H1 (cell line): ENCODE measurements around the gene SNX32. TPM values are rescaled to one million over a fixed set of nuclear protein-coding genes. Genes with fewer than 3 reads are reported as not detected.

ENCODE experiments used
- CTCF ChIA-PET: fragments of 300-600 bp; sonication (Branson Sonifier 250); formaldehyde crosslinking; loops from one replicate; lab custom pipeline; 2021; ENCODE audit not compliant: partially characterized antibody; lab: Charles Lee
- POLR2A ChIA-PET: fragments of 300-600 bp; sonication (Branson Sonifier 250); formaldehyde crosslinking; loops from one replicate; lab custom pipeline; 2021; ENCODE audit warnings: inconsistent platforms; ENCODE audit not compliant: partially characterized antibody; lab: Charles Lee
- DNase-seq, 2 experiments: peaks; one replicate each; pipeline versions ENCODE4 v3.0.0 to v3.0.0-alpha.2; 2010 to 2022; ENCODE audit warnings: low spot score in 2 of 2, low read depth in 1 of 2, mixed read lengths in 1 of 2
- FAIRE-seq: peaks from 2 replicates; lab custom pipeline; 2011; peaks lifted over from hg19 to GRCh38; lab: Jason Lieb, UNC
- H2AFZ ChIP-seq: 2 replicates; pipeline ENCODE4 v1.8.1; 2012; ENCODE audit warnings: low read length, inconsistent platforms
- H2AK5ac ChIP-seq: 2 replicates; pipeline ENCODE4 v1.6.1; 2013; ENCODE audit warnings: low read depth, low read length
- H2BK120ac ChIP-seq: replicated peaks from 2 replicates; pipeline ENCODE3; 2013; ENCODE audit warnings: low read depth, low read length, inconsistent platforms
- H2BK12ac ChIP-seq: 2 replicates; pipeline ENCODE4 v1.6.1; 2013; ENCODE audit warnings: low read depth, low read length
- H2BK15ac ChIP-seq: 2 replicates; pipeline ENCODE4 v1.6.1; 2013; ENCODE audit warnings: low read length
- H2BK20ac ChIP-seq: 2 replicates; pipeline ENCODE4 v1.6.1; 2013; ENCODE audit warnings: low read length
- H2BK5ac ChIP-seq: 2 replicates; pipeline ENCODE4 v1.6.1; 2013; ENCODE audit warnings: low read depth, low read length
- H3K14ac ChIP-seq: 2 replicates; pipeline ENCODE4 v1.6.1; 2013; ENCODE audit warnings: inconsistent platforms; ENCODE audit not compliant: insufficient read length
- H3K18ac ChIP-seq: 2 replicates; pipeline ENCODE4 v1.6.1; 2013; ENCODE audit warnings: low read length; ENCODE audit errors: extremely low read depth
- H3K23ac ChIP-seq: 2 replicates; pipeline ENCODE4 v1.6.1; 2013; ENCODE audit warnings: inconsistent platforms; ENCODE audit not compliant: insufficient read length
- H3K23me2 ChIP-seq: 2 replicates; pipeline ENCODE4 v1.6.1; 2013; ENCODE audit warnings: low read depth, low read length
- H3K27ac ChIP-seq: 2 replicates; pipeline ENCODE4 v1.6.1; 2011; ENCODE audit warnings: low read depth, low read length, inconsistent platforms
- H3K27me3 ChIP-seq, 4 experiments: replicated peaks in 1 of 4; 1 replicate in 1 of 4; 2 replicates in 3 of 4; pipeline versions ENCODE4 v1.6.1 to v1.8.1; 2011 to 2013; ENCODE audit warnings: low read length in 3 of 4, mild to moderate bottlenecking in 3 of 4, inconsistent platforms in 2 of 4, mixed read lengths in 2 of 4, moderate library complexity in 1 of 4; ENCODE audit not compliant: control insufficient read depth in 3 of 4, insufficient read depth in 3 of 4; ENCODE audit errors: extremely low read depth in 1 of 4
- H3K36me3 ChIP-seq, 4 experiments: 2 replicates each; pipeline versions ENCODE4 v1.6.1 to v1.8.1; 2011 to 2013; ENCODE audit warnings: mild to moderate bottlenecking in 4 of 4, low read length in 3 of 4, moderate library complexity in 2 of 4, control low read depth in 1 of 4, inconsistent platforms in 1 of 4; ENCODE audit not compliant: insufficient read depth in 4 of 4, control insufficient read depth in 2 of 4
- H3K4ac ChIP-seq: replicated peaks from 2 replicates; pipeline ENCODE3; 2013; ENCODE audit warnings: low read length, low read depth, mixed read lengths, inconsistent platforms; ENCODE audit not compliant: insufficient read length
- H3K4me1 ChIP-seq, 4 experiments: replicated peaks in 1 of 4; 1 replicate in 1 of 4; 2 replicates in 3 of 4; pipeline versions ENCODE4 v1.6.1 to v1.8.1; 2011 to 2013; ENCODE audit warnings: low read length in 3 of 4, inconsistent platforms in 2 of 4, mixed read lengths in 1 of 4; ENCODE audit not compliant: insufficient read depth in 4 of 4, control insufficient read depth in 3 of 4
- H3K4me2 ChIP-seq, 2 experiments: 2 replicates each; pipeline versions ENCODE4 v1.6.1 to v1.8.1; 2011 to 2013; ENCODE audit warnings: low read depth in 2 of 2, low read length in 2 of 2, control low read depth in 1 of 2, inconsistent platforms in 1 of 2, mild to moderate bottlenecking in 1 of 2; ENCODE audit not compliant: insufficient read depth in 1 of 2
- H3K4me3 ChIP-seq, 4 experiments: fragments of 200-600, 300-600 bp in 1 of 4; sonication (generic), shearing (Covaris generic), sonication (Bioruptor Twin) in 1 of 4; 2 replicates each; pipeline versions ENCODE4 v1.5.1 to v1.8.1; 2011 to 2016; ENCODE audit warnings: low read length in 4 of 4, low read depth in 3 of 4, control low read depth in 2 of 4, inconsistent platforms in 2 of 4, mild to moderate bottlenecking in 2 of 4, mixed read lengths in 1 of 4, moderate library complexity in 1 of 4; ENCODE audit not compliant: insufficient read depth in 2 of 4; ENCODE audit errors: extremely low read depth in 1 of 4
- H3K56ac ChIP-seq: replicated peaks from 2 replicates; pipeline ENCODE3; 2013; ENCODE audit warnings: low read depth, mild to moderate bottlenecking, mixed read lengths, low read length, inconsistent platforms; ENCODE audit not compliant: insufficient read length
- H3K79me1 ChIP-seq: 2 replicates; pipeline ENCODE4 v1.6.1; 2013; ENCODE audit warnings: low read depth, low read length, control low read depth
- H3K79me2 ChIP-seq, 2 experiments: 2 replicates each; pipeline versions ENCODE4 v1.6.1 to v1.8.1; 2012 to 2013; ENCODE audit warnings: low read length in 2 of 2, mild to moderate bottlenecking in 2 of 2, inconsistent platforms in 1 of 2; ENCODE audit not compliant: insufficient read depth in 2 of 2, control insufficient read depth in 1 of 2
- H3K9ac ChIP-seq, 4 experiments: replicated peaks in 1 of 4; 1 replicate in 1 of 4; 2 replicates in 3 of 4; pipeline versions ENCODE4 v1.6.1 to v1.8.1; 2011 to 2013; ENCODE audit warnings: low read depth in 3 of 4, low read length in 3 of 4, control low read depth in 2 of 4, mild to moderate bottlenecking in 2 of 4, moderate library complexity in 2 of 4, inconsistent platforms in 1 of 4; ENCODE audit errors: extremely low read depth in 1 of 4
- H3K9me3 ChIP-seq, 2 experiments: 2 replicates each; pipeline versions ENCODE4 v1.6.1 to v1.8.1; 2012 to 2013; ENCODE audit warnings: mild to moderate bottlenecking in 2 of 2, moderate library complexity in 2 of 2, control low read depth in 1 of 2, inconsistent platforms in 1 of 2, low read depth in 1 of 2, low read length in 1 of 2, mixed read lengths in 1 of 2; ENCODE audit not compliant: insufficient read depth in 2 of 2
- H4K20me1 ChIP-seq, 2 experiments: replicated peaks in 1 of 2; 2 replicates each; pipeline versions ENCODE3 to v1.8.1; 2011 to 2013; ENCODE audit warnings: inconsistent platforms in 2 of 2, low read length in 2 of 2, mild to moderate bottlenecking in 1 of 2; ENCODE audit not compliant: insufficient read depth in 2 of 2, control insufficient read depth in 1 of 2
- H4K5ac ChIP-seq: 2 replicates; pipeline ENCODE4 v1.6.1; 2013; ENCODE audit warnings: low read length, low read depth, mixed read lengths, inconsistent platforms; ENCODE audit not compliant: insufficient read length
- H4K8ac ChIP-seq: 2 replicates; pipeline ENCODE4 v1.8.0; 2013; ENCODE audit warnings: mild to moderate bottlenecking, moderate library complexity, low read length, inconsistent platforms; ENCODE audit not compliant: insufficient read depth; ENCODE audit errors: extremely low read depth
- H4K91ac ChIP-seq: replicated peaks from 2 replicates; pipeline ENCODE3; 2013; ENCODE audit warnings: low read length, mixed read lengths, inconsistent platforms; ENCODE audit not compliant: insufficient read length
- BACH1 ChIP-seq: IDR thresholded peaks from 2 replicates; pipeline ENCODE4 v1.6.1; 2012; ENCODE audit warnings: low read length, improper control_type of control experiment
- BRCA1 ChIP-seq: IDR thresholded peaks from 2 replicates; pipeline ENCODE4 v1.6.1; 2012; ENCODE audit warnings: low read depth, low read length, improper control_type of control experiment
- EP300 ChIP-seq, 2 experiments: IDR thresholded peaks; 1 replicate in 1 of 2; 2 replicates in 1 of 2; pipeline ENCODE4 v1.6.1; 2011 to 2012; ENCODE audit warnings: low read depth in 2 of 2, low read length in 2 of 2, mild to moderate bottlenecking in 2 of 2, borderline replicate concordance in 1 of 2, inconsistent platforms in 1 of 2, moderate library complexity in 1 of 2
- EZH2 ChIP-seq: fragments of 200-600 bp; sonication (generic); IDR thresholded peaks from 2 replicates; pipeline ENCODE4 v1.7.1; 2012; ENCODE audit warnings: low read depth, mild to moderate bottlenecking, moderate library complexity, low read length, inconsistent platforms; ENCODE audit not compliant: severe bottlenecking
- JUND ChIP-seq: IDR thresholded peaks from 2 replicates; pipeline ENCODE4 v1.6.1; 2011; ENCODE audit warnings: mild to moderate bottlenecking, improper control_type of control experiment, low read length
- KDM4A ChIP-seq: IDR thresholded peaks from one replicate; pipeline ENCODE4 v1.7.1; 2012; ENCODE audit warnings: low read depth, mild to moderate bottlenecking, moderate library complexity, low read length, inconsistent platforms; ENCODE audit not compliant: severe bottlenecking
- POLR2A ChIP-seq, 2 experiments: IDR thresholded peaks; 1 replicate in 1 of 2; 2 replicates in 1 of 2; pipeline ENCODE4 v1.6.1; 2011; ENCODE audit warnings: low read depth in 2 of 2, low read length in 2 of 2, mild to moderate bottlenecking in 2 of 2; ENCODE audit errors: control extremely low read depth in 1 of 2
- RFX5 ChIP-seq: IDR thresholded peaks from 2 replicates; pipeline ENCODE4 v1.6.1; 2011; ENCODE audit warnings: low read depth, low read length, improper control_type of control experiment, borderline replicate concordance
- TBP ChIP-seq: IDR thresholded peaks from 2 replicates; pipeline ENCODE4 v1.6.1; 2011; ENCODE audit warnings: low read depth, low read length, improper control_type of control experiment
- TCF12 ChIP-seq: IDR thresholded peaks from 2 replicates; pipeline ENCODE4 v1.6.1; 2011; ENCODE audit warnings: low read depth, mild to moderate bottlenecking, low read length
- WGBS, 2 experiments: shearing (Covaris generic) in 1 of 2; methylation state at CpG; one replicate each; pipeline versions ENCODE4 v1.1.6 to v1.1.7; 2013 to 2015; ENCODE audit warnings: low lambda C conversion rate in 2 of 2, mixed read lengths in 2 of 2, inconsistent platforms in 1 of 2, low coverage in 1 of 2, missing lambda C conversion rate in 1 of 2; ENCODE audit not compliant: insufficient replicate concordance in 2 of 2, insufficient coverage in 1 of 2, insufficient read length in 1 of 2; ENCODE audit errors: extremely low coverage in 1 of 2, missing lambda C conversion rate in 1 of 2; 5-methylcytosine and 5-hydroxymethylcytosine counted together
- polyA plus RNA-seq, 7 experiments: library from polyadenylated mRNA; depleted of rRNA in 3 of 7; stranded (reverse) in 5 of 7; unstranded in 2 of 7; fragments of >200 nt in 5 of 7; fragments of 200-250 nt in 2 of 7; gene quantifications; 1 replicate in 5 of 7; 2 replicates in 1 of 7; 4 replicates in 1 of 7; pipeline versions ENCODE4 v1.2.1 to v1.2.3, GENCODE V29; 2011 to 2013; ENCODE audit warnings: missing spikeins in 2 of 7, mixed read lengths in 2 of 7
- total RNA-seq: library from RNA; stranded (reverse); fragmentation: NEBNext Ultra II Directional; extraction: Animal tissue kit (Norgen Biotek cat#: 25700); gene quantifications from 2 replicates; pipeline ENCODE4 v1.2.1, GENCODE V29; 2021

Gene SNX32
- total and polyA plus RNA-seq, 2 of the 8 experiments (the other 6 are each of a cell fraction or from before 2014, with no cell fraction given) = 0.76 to 2.2 TPM

GRCh38 chr11:65879617-65880016, 45.9 kb downstream of the SNX32 start, which contains the start of gene CTSW:
Gene CTSW (plus strand): TSS chr11:65879837. CDS start chr11:65879855, 18 bp downstream.
- FAIRE-seq (no peak), DNase-seq (no peak)
- H2AK5ac ChIP-seq = no peak within 1 kb of the TSS
- H2BK5ac ChIP-seq = no peak within 1 kb of the TSS
- H4K91ac ChIP-seq = no peak within 1 kb of the TSS
- no peaks in the 10 kb centered on the region for H3K9me3 ChIP-seq
- ChIA-PET CTCF (interaction anchor here (0.9 to 19.6 kb wide), 7 partner anchors 8 to 143 kb away, joined by 3 to 283 read pairs (median 15); partner anchors contain the start of genes FIBP and MUS81), POLR2A (interaction anchor here (0.7 to 39.7 kb wide), 6 partner anchors 21 to 241 kb away, joined by 3 to 1071 read pairs (median 4); partner anchors contain the start of genes C11orf68, CFL1, EFEMP2 and MUS81)
- no peak within 1 kb of the TSS for H2BK20ac ChIP-seq
- no peak within 1 kb of the TSS for H3K23ac ChIP-seq
- H3K27me3 ChIP-seq = peaks cover 0 to 3% (median 0%) of the 10 kb centered on the region in 4 experiments; a peak in 1 of 7 replicates
- H3K9ac ChIP-seq = no peak within 1 kb of the TSS
- no peak within 1 kb of the TSS for H2BK15ac ChIP-seq
- no peak within 1 kb of the TSS for H4K8ac ChIP-seq
- no peak within 1 kb of the TSS for H2BK120ac ChIP-seq
- peaks cover 0 to 2% (median 0%) of the 10 kb centered on the region in 4 experiments; a peak in 1 of 7 replicates for H3K4me1 ChIP-seq
- H3K18ac ChIP-seq = no peak within 1 kb of the TSS
- H3K23me2 ChIP-seq = no peaks in the 10 kb centered on the region
- no peak within 1 kb of the TSS for H3K4me2 ChIP-seq
- H3K36me3 ChIP-seq = peaks cover 5 to 16% (median 12%) of the 10 kb centered on the region in 4 experiments; a peak in 7 of 8 replicates
- no peaks in the 10 kb centered on the region for H3K79me2 ChIP-seq
- H2AFZ ChIP-seq = no peak within 1 kb of the TSS
- H3K27ac ChIP-seq = no peak within 1 kb of the TSS
- no peak within 1 kb of the TSS for H2BK12ac ChIP-seq
- WGBS, 2 experiments = 91% methylated on average over 7 of the region's 7 CpGs; no CpG with 5 or more reads in 1 of the 2 experiments
- no peaks in the 10 kb centered on the region for H3K79me1 ChIP-seq
- H4K5ac ChIP-seq = no peak within 1 kb of the TSS
- H3K14ac ChIP-seq = no peak within 1 kb of the TSS
- no peak within 1 kb of the TSS for H3K4me3 ChIP-seq
- H4K20me1 ChIP-seq = peaks cover 5 to 6% of the 10 kb centered on the region in 2 experiments
- no peak within 1 kb of the TSS for H3K56ac ChIP-seq
- H3K4ac ChIP-seq = no peak within 1 kb of the TSS
- no peak for TF ChIP-seq EZH2
- TF ChIP-seq RFX5 = no peak
- no peak for TF ChIP-seq POLR2A (IDR thresholded peaks at IDR 0.05; ENCODE audit: control extremely low read depth in 1 of 2, low read depth in 2 of 2, low read length in 2 of 2)
- no peak for TF ChIP-seq BRCA1
- no peak for TF ChIP-seq JUND
- no peak for TF ChIP-seq TCF12
- no peak for TF ChIP-seq KDM4A
- no peak for TF ChIP-seq TBP
- TF ChIP-seq EP300 (IDR thresholded peaks at IDR 0.05; ENCODE audit: borderline replicate concordance in 1 of 2, low read depth in 2 of 2, low read length in 2 of 2) = no peak
- TF ChIP-seq BACH1 = no peak
